Measurements from ENCODE around the gene ST6GALNAC5. TPM values are rescaled to one million over a fixed set of nuclear protein-coding genes. Genes with fewer than 3 reads are reported as not detected.

Gene ST6GALNAC5
- total RNA-seq, 2 experiments from 2014 or later, result not detected

DNA sequence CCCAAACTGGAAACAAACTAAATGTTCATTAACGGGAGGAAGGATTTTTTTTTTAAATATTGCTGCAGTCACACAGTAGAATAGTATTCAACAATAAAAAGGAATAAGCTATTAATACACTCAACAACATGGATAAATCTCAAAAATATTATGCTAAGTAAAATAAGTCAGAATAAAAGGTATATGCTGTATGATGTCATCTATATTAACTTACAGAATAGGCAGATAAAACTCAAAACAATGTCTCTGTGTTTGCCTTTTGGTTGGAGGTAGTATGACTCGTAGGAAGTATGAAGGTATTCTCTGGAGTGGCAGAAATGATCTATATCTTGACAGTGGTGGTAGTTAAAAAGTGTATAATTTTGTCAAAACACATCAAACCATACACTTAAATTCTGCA is 6.1 kb upstream of the ST6GALNAC5 start:
- intact Hi-C loops (cut with DNase I, micrococcal nuclease), result no loop called here

DNA sequence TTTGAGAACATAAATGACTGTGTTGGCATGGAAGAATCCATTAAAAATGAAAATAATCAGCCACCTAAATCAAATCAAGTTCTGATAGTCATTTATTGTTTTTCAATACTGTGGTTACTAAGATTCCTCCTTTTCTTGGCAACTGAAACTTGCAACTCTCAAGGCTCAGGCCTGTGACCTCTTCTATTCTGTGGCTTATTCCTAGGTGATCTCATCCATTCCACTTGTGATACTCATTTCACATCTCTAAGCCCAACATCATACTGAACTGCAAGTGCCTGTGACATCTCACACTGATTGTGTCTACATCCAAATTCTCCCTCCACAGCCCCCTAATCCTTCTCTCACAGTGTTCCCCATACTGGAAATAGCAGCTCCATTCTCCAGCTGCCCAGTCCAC is 4.8 kb upstream of the ST6GALNAC5 start:
- TF ChIP-seq, protein P1, sequence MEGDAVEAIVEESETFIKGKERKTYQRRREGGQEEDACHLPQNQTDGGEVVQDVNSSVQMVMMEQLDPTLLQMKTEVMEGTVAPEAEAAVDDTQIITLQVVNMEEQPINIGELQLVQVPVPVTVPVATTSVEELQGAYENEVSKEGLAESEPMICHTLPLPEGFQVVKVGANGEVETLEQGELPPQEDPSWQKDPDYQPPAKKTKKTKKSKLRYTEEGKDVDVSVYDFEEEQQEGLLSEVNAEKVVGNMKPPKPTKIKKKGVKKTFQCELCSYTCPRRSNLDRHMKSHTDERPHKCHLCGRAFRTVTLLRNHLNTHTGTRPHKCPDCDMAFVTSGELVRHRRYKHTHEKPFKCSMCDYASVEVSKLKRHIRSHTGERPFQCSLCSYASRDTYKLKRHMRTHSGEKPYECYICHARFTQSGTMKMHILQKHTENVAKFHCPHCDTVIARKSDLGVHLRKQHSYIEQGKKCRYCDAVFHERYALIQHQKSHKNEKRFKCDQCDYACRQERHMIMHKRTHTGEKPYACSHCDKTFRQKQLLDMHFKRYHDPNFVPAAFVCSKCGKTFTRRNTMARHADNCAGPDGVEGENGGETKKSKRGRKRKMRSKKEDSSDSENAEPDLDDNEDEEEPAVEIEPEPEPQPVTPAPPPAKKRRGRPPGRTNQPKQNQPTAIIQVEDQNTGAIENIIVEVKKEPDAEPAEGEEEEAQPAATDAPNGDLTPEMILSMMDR (IDR thresholded peaks at IDR 0.05), result no peak
- no peaks in the 10 kb centered on the region for H3K36me3 ChIP-seq (ENCODE audit: insufficient read depth, low read length)
- POLR2A ChIA-PET, result no interaction called here
- Mint-ChIP-seq H3K27me3 (peaks cover 50% of the 10 kb centered on the region), H3K36me3 (ENCODE audit: low read depth) (no peaks in the 10 kb centered on the region), H3K9me3 (peaks cover 5% of the 10 kb centered on the region), H3K4me1 (ENCODE audit: low read depth) (no peaks in the 10 kb centered on the region), H3K4me3 (no peak overlapping the region), H3K27ac (no peak overlapping the region)
- H3K9me3 ChIP-seq (ENCODE audit: control insufficient read depth in 1 of 2, insufficient read depth in 1 of 2, low read length in 2 of 2), result peaks cover 0 to 4% of the 10 kb centered on the region in 2 experiments
- intact Hi-C loops (cut with DNase I, micrococcal nuclease), result no loop called here
- CTCF ChIA-PET, result no interaction called here
- DNase-seq (no peak), ATAC-seq (ENCODE audit: poor library complexity) (no peak)
- H3K27ac ChIP-seq (ENCODE audit: low read depth in 1 of 2, low read length in 2 of 2), result no peak overlapping the region
- H3K4me3 ChIP-seq (ENCODE audit: low read length), result no peak overlapping the region
- peaks cover 12 to 26% of the 10 kb centered on the region in 2 experiments for H3K27me3 ChIP-seq (ENCODE audit: control insufficient read depth in 1 of 2, insufficient read depth in 2 of 2, low read length in 2 of 2)
- peaks cover 3% of the 10 kb centered on the region for H3K4me1 ChIP-seq (ENCODE audit: insufficient read depth, low read length)

More for the DNA sequence above, 6.1 kb upstream of the ST6GALNAC5 start:
- Histone ChIP-seq H3K27ac (ENCODE audit: low read depth in 1 of 2, low read length in 2 of 2) (no peak overlapping the region), H3K36me3 (ENCODE audit: insufficient read depth, low read length) (no peaks in the 10 kb centered on the region), H3K4me3 (ENCODE audit: low read length) (no peak overlapping the region), H3K27me3 (ENCODE audit: control insufficient read depth in 1 of 2, insufficient read depth in 2 of 2, low read length in 2 of 2) (peaks cover 7 to 16% of the 10 kb centered on the region in 2 experiments), H3K4me1 (ENCODE audit: insufficient read depth, low read length) (no peaks in the 10 kb centered on the region), H3K9me3 (ENCODE audit: control insufficient read depth in 1 of 2, insufficient read depth in 1 of 2, low read length in 2 of 2) (no peaks in the 10 kb centered on the region)
- no peaks in the 10 kb centered on the region for H3K4me1 Mint-ChIP-seq (ENCODE audit: low read depth)
- H3K27me3 Mint-ChIP-seq, result peaks cover 43% of the 10 kb centered on the region
- ATAC-seq (ENCODE audit: poor library complexity), result no peak
- POLR2A ChIA-PET, result no interaction called here
- no peak overlapping the region for H3K4me3 Mint-ChIP-seq
- TF ChIP-seq, protein P1 (IDR thresholded peaks at IDR 0.05), result no peak
- H3K27ac Mint-ChIP-seq, result no peak overlapping the region
- peaks cover 5% of the 10 kb centered on the region for H3K9me3 Mint-ChIP-seq
- H3K36me3 Mint-ChIP-seq (ENCODE audit: low read depth), result no peaks in the 10 kb centered on the region
- no peak for DNase-seq
- CTCF ChIA-PET, result no interaction called here

DNA sequence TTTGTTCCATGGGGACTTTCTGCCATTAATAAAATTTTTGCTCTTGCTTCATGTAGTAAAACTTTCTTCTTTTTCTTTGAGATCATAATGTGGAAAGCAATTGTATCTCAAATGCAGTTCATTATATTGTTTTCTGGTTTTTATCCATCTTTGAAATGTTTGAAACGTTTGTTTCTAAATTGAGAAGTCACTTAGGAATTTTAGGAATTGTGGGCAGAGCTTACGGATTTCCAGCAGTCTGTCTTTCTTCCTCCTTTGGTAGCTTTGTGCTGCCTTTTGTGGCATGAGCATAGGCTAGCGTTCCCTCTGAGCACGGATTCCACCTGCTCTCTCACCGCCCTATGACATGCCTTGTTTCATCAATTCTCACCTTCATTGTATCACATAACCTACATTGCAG is 2.9 kb upstream of the ST6GALNAC5 start:
- ChIA-PET POLR2A (no interaction called here), CTCF (no interaction called here)
- Histone ChIP-seq H3K27ac (ENCODE audit: low read depth in 1 of 2, low read length in 2 of 2) (no peak overlapping the region), H3K27me3 (ENCODE audit: control insufficient read depth in 1 of 2, insufficient read depth in 2 of 2, low read length in 2 of 2) (peaks cover 26 to 44% of the 10 kb centered on the region in 2 experiments), H3K9me3 (ENCODE audit: control insufficient read depth in 1 of 2, insufficient read depth in 1 of 2, low read length in 2 of 2) (peaks cover 0 to 18% of the 10 kb centered on the region in 2 experiments), H3K36me3 (ENCODE audit: insufficient read depth, low read length) (no peaks in the 10 kb centered on the region), H3K4me3 (ENCODE audit: low read length) (no peak overlapping the region), H3K4me1 (ENCODE audit: insufficient read depth, low read length) (peaks cover 20% of the 10 kb centered on the region)
- H3K4me1 Mint-ChIP-seq (ENCODE audit: low read depth), result no peaks in the 10 kb centered on the region
- no peak overlapping the region for H3K27ac Mint-ChIP-seq
- H3K36me3 Mint-ChIP-seq (ENCODE audit: low read depth), result no peaks in the 10 kb centered on the region
- TF ChIP-seq, protein P1 (IDR thresholded peaks at IDR 0.05), result no peak
- peaks cover 60% of the 10 kb centered on the region for H3K27me3 Mint-ChIP-seq
- no peak for ATAC-seq (ENCODE audit: poor library complexity)
- H3K9me3 Mint-ChIP-seq, result peaks cover 5% of the 10 kb centered on the region
- DNase-seq, result no peak
- intact Hi-C loops (cut with DNase I, micrococcal nuclease), result no loop called here
- H3K4me3 Mint-ChIP-seq, result no peak overlapping the region
